AG08395 (cell line): ENCODE results near the gene SNRNP200.
"Not testable (repeated sequence)": the region's sequence is repeated elsewhere in the genome, so short reads cannot be mapped to it uniquely, and the experiment has no call there.

Source experiments
- DNase-seq: peaks from one replicate; pipeline ENCODE4 v3.0.0; 2012; ENCODE audit warnings: mixed read lengths, low spot score

SNRNP200 gene

DNA sequence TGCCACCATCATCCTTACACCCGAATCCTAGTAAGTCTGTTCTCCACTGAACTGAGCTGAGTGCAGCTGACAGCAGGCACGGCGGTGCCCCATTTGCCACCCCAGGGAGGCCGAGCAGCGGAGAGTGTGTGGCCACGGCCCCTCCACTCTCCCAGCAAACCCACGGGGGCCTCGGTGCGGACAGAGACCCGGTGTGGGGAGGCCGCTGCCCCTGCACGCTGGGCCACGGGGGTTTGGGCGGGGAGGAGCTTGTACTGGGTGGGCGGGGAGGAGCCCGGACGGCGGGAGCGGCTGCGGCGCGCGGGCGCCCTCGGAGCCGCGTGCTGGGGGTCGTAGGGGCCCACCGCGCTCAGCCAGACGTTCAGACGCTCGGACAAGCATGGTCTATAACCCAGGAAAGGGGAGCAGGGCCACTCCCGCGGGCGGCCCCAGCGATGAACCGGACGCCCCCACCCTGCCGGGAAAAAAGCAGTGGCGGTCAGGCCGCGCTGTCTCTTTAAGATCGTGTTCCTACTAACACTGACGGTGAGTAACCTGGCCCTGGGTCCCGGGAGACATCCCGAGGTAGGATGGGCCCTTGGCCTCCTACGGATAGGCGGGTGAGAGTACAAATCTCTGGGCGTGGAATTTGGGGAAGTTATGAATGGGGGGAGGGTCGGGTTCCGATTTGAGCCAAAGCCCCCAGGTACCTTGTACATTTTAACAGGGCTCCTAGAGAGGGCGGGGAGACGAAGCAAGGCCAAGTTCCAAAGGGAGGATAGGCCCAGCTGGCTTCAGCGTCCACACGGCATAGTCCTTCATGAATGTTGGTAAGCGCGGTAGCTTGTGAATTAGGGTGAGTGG is 19.9 kb upstream of the SNRNP200 start, which contains the start of gene ITPRIPL1:
Gene ITPRIPL1 (plus strand): TSS at position 277 of the 843 bp plus-strand sequence. CDS start 523 bp downstream, at position 800.
- no peak for DNase-seq

DNA sequence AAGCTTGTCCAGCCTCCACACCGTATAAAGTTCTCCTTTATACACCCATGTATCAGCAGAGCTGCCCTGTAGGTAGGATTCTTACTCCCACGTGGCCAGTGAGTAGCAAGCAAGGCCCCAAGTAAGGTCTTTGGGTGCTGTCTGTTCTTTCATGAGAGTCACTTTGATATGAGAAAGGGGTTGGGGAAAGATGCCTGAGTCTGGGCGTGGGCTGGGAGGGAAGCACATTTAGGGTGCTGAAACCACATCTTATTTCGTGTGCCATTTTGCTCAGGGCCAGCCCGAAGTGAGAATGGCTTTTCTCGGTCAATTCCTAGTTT is 19.3 kb upstream of the SNRNP200 start:
- no peak for DNase-seq

DNA sequence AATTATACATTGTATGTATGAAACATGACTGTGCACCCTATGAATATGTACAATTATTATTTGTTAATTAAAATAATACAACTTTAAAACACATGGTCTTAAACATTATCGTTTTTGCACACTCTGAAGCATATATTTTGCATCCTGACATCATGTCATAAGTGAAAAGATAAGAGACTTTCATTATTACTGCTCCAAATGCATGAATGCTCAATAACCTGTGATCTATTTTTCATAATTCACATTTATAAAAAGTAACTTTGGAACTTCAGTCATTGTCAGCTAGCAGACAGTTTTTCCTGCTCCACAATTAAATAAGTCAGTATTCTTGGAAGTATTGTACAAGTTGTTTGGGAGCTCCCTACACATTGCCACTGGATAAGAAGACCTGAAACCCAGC is 18.5 kb upstream of the SNRNP200 start:
- no peak for DNase-seq

DNA sequence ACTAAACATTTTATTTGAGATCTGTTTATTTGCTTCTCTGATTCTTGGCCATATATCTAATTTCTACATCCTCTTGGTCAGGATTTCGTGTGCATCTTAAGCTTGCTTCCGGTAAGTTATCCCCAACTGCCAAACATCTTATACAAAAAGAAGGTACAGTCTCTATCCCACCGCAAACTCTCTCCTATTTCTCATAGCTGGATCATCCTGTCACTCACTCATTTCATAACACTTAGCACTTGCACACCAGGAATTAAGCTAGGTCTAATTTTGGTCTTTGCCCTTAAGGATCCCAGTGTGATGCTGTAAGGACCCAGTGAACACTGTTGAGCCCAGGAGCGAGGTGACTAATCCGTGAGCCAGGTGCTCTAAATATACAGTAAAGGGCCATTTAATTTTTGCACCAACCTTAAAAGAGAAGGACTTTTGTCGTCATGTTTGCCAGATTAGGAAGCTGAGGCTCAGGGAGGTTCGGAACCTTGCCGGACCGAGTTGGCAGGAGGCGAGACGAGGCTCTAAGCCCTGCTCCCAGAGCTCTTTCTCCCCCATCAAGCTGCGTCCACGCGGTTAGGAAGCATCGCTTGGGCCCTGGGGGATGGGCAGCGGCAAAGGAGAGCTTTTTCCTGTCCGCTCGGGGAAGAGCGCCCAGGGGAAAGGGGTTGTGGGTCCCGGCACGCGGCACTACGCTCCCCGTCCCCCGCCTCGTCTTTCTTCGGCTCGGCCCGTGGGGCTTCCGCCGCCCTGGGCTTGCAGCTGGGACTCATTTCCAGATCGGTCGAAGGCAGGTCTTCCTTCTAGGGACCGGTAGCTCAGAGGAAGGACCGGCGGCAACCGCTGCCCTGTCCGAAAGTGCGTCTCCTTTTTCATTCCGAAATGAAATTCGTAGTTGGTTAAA is 15.6 kb upstream of the SNRNP200 start:
- no peak for DNase-seq

DNA sequence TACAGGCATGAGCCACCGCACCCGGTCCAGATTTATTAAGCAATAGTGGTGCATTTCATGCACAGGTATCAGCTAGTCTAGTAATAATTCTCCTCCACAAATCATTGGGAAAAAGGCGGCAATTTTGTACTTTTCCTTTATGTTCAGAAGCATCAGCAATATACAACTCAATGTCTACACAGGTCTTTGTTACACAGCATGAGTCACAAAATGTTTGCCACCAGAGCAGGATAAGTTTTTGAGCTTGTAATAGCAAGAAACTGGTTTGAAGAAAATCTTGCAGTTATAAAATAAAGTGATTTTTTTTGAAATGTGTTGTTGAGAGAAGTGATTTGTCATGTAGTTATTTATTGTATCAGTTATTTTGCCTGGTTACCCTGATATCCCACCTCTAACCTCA is 15.0 kb upstream of the SNRNP200 start:
- DNase-seq, result no peak

DNA sequence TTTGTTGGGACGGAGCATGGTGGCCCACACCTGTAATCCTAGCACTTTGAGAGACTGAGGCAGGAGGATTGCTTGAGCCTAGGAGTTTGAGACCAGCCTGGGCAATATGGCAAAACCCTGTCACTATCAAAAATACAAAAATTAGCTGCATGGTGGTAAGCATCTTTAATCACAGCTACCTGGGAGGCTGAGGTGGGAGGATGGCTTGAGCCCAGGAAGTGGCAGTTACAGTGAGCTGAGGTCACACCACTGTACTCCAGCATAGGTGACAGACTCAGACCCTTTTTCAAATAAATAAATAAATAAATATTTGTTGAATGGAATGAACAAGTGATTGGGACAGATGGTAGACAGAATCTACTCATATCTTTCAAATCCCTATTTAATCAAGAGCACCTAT is 14.1 kb upstream of the SNRNP200 start:
- no peak for DNase-seq

DNA sequence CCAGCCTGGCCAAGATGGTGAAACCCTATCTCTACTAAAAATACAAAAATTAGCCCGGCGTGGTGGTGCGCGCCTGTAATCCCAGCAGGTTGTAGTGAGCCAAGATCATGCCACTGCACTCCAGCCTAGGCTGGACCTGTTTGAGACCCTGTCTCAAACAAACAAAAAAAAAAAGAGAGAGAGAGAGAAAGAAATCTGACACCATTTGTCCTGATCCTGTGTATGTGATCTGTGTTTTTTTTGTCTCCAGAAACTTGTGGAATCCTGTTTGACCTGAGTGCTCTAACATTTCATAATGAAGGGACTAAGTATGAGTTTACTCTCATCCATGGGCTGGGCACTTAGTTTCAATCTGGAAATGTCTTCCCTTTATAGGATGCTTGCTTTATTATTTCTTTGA is 13.4 kb upstream of the SNRNP200 start:
- no peak for DNase-seq

DNA sequence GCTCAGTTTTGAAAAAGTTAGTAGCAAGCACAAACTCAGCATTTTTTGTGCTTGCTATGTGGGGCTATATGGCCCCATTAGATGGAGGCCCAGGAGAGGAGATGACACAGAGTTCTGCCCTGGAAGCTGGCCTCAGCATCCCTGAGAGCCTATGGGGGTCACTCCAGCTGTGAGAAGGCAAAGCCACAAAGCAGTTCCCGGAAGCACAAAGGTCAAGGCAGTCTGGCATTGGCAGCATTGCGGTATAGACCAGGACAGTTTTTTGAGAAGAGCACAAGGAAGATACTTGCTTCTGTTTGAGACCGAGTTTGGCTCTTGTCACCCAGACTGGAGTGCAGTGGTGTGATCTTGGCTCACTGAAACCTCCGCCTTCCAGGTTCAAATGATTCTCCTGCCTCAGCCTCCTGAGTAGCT is 12.2 kb upstream of the SNRNP200 start:
- no peak for DNase-seq

DNA sequence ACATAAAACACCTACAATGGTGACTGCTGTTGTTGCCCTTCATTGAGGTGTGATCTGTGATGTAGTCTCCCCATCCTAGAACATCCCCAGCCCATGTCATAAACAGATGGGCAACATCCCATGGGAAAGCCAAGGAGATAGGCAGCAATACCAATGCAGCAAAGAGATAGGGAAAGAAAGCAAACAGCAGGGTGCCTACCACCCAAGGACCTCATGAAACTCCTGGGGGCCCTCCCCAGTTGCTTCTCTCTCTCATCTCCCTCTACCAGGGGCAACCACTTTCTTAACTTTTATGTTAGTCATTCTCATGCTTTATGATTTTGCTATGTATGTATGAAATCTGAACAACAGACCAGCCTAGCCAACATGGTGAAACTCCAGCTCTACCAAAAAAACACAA is 11.7 kb upstream of the SNRNP200 start:
- no peak for DNase-seq

DNA sequence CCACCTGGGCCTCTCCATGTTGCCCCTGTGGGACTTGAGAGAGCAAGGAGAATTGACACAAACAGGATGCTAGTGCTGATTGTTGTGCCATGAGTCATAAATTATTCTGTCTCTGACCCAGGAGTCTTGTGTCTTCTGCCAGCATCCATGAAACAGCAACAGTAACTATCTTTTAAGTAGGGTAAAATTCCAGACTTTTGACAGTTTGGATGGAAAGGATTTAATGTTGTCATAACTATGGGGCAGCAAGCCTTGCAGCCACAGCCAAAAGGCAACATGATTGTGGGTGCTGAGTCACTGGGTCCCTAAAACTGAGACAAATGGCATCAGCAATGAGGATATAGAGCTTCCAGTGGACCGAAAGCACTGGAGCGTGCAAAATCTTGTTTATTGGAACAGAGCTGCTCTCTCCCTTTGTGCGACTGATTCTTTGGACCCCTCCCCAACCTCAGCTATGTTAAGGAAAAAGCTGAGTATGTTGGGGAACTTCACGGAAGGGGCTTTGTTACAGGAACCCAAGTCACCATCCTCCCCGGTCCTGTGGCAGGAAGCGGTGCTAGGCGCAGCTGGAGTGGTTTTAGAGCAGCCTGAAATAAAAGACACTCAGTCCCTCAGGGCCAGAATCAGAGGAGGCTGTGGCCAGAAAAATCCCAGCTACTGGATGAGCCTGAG is 10.2 kb upstream of the SNRNP200 start:
- peak; percentile 72 for DNase-seq

DNA sequence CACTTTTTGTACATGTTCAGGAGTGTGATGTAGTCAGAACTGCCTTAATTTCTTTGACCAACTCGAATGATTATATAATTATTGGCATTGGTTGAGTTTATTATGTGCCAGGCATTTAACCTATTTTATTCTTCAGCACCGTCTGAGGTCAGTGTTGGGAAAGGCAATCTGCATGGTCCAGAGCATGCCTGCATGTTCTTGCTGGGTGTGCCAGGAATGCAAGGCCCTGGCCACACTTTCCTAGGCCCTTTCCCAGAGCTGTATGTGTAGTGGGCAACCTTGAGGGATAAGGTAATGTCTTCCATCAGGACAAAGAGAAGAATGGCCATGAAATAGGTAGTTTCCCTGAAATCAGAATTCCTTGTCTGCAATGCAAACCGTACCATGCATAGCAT is 9.7 kb upstream of the SNRNP200 start:
- DNase-seq, result no peak

DNA sequence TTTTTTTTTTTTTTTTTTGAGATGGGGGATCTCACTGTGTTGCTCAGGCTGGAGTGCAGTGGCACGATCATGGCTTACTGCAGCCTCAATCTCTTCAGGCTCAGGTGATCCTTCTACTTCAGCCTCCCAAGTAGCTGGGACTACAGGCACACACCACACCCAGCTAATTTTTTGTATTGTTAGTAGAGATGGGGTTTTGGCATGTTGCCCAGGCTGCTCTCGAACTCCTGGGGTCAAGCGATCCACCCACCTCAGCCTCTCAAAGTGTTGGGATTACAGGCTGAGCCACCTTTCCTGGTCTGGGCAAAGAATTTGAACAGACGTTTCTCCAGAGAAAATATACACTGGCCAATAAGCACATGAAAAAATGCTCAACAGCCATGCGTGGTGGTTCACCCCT is 2.9 kb upstream of the SNRNP200 start:
- DNase-seq, result no peak

DNA sequence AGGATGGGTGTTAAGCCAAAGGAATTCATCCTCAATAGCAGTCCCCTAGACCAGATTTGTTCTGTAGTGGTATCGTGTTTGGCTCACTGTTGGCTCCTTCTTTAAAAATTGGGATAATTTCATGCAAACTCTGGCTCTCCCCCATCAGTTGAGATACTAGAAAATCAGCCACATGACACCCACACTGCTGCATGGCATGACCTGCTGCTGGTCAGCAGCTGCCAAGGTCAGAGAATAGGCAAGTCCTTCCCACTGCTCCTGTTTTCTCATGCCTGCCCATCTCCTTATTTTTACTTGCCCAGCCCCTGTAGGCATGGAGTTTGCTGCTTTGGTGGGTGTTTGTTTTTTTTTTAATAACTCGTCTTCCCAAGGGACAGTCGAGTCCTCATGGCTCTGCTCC is 1.0 kb upstream of the SNRNP200 start:
- DNase-seq, result no peak

DNA sequence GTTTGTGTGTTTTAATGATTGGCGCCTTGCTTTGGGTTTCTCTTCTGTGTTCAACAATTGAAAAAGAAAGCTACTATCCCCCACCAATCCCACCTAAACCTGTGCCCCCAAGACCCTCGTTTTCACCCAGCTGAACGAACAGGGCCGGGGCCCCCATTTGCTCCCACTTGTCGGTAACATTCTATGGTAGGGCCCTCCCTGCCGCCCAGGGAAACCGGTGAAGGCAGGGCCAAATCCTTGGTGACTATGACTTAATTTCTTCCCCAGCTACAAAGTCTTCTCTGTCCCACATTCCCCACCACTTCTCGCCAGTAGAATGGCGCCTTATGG is 598 bp upstream of the SNRNP200 start:
- no peak for DNase-seq

DNA sequence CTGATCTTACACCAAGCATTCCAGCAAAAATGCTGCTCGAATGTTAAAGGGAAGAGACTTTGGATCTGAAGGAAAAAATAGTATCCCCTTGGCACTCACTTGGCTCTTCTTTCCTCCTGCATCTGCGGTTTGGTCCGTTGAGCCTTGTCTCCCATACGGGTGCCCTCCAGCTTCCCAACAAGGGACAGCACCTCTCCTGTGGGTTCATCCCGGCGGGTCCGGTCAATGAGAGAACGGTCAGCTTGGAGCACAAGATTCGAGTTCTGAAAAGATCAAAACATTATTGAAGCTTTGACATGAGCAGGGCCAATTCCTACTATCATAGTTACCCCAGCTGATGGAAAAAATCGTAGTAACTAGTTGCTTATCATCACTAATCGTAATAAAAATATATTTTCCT is 740 bp downstream of the SNRNP200 start:
- DNase-seq, result no peak

DNA sequence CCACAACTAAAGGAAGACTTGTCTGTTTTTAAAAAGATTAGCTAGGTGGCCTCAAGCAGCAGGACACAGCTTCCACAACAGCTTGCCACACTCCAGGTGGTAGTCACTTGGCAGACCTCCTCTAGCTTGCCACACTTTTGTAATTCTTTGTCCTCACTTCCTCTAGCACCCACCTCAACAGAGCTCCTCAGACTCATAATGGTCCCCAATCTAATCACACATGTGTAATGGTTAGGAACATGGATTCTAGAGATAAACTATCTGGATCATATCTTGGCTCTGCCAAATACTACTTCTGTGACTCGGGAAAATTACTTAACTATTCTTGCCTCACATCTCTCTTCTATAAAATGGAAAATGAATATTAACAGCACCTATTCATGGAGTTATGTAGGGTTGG is 3.5 kb downstream of the SNRNP200 start:
- no peak for DNase-seq

DNA sequence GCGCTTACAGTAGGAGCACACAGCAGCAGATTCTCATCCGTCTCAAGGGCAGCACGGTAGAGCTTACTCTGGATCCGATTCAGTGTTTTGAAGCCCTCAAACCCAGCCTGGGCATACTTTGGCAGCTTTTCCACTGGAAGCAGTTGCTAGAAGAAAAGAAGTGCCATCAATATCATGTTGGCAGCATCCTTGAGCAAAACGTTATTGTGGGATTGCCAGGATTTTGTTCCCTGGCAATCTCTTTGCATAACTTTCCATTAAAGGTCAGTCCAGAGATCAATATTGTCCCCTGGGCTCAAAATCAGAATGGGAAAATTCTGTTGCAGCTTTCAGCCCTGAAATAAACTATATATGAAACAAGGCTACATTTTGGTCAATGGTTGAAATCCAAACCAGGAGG is 8.4 kb downstream of the SNRNP200 start:
- DNase-seq, result no peak

DNA sequence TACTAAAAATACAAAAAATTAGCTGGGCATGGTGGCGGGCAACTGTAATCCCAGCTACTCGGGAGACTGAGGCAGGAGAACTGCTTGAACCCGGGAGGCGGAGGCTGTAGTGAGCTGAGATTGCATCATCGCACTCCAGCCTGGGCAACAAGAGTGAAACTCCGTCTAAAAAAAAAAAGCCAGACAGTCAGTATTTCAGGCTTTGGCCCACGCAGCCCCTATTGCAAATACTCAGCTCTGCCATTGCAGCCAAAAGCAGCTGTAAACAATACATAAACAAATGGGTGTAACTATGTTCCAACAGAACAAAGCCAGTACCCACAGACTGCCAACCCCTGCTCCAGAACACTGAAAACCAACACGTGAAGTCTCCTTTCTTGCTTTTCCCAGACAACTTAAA is 11.1 kb downstream of the SNRNP200 start:
- not testable (repeated sequence) for DNase-seq

DNA sequence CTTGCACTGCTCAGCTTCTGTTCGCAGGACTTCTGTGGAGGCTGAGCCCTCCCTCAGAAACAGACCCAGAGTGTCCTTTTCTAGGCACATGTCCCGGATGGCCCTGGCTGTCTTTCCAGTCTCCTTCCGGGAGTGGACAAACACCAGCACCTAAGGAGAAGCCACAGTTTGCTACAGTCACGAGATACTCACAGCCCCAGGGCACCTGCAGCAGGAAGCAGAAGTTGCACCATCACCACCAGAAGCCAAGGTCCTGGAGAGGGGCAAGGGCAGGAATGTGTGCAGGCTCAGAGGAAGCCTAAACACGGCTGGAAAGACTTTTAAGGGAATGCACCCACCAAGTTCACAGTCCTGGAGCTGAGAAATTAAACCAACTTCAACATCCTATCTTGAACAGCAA is 13.6 kb downstream of the SNRNP200 start:
- no peak for DNase-seq

DNA sequence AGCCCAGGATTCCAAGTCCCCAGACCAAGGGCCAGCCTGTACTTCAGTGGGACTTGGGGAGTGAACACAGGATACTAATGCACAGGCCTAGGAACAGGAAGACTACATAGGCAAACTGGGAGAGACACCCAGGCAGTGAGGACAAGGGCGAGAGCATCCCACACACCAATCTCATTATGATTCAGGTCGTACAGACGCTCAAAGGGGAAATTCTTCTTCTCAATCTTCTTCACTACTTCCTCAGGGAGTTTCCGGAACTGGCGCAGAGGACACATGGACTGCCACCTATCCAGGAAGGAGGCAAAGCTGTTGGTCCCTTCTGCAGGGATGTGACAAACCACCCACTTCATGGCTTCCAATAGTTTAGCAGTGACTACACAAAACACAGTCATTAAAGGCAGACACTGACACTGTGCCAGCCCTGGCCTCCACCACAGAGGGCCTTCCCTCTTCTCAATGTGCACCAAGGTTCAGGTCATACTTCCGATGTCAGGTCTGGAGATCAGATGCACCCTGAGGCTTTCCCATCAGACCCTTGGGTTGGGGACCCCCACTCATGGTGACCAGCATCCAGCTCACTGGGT is 18.0 kb downstream of the SNRNP200 start:
- no peak for DNase-seq

DNA sequence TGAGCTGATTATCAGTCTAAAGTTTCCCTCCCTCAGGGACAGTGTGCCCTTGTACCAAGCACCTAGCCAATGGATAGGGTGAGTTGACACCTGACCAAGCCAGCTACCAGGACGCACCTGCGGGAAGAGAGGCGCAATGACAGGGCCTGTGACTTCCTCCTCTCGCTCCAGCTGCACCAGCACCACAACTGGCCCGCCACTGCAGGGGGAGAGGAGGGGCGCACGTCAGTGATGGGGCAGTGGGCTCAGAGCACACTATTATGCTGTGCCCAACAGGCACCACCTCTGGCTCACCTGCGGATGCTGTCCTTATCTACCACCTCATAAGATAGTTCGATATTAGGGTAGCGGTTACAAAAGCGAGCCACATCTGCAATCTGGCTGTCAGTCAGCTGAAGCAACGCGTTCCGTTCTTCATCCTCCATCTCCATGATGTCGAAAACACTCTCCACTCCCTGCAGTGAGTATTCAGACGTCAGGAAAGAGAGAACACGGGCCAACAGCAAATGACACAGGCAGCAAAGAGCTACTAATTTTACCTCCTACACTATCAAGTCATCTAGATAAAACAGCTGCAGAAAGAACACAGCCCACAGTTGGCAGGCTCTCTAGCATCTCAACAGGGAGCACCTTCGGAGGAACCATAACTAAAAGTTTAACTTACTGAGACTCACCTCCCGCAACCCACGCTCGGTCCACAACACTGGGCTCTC is 28.4 kb downstream of the SNRNP200 start:
- no peak for DNase-seq
